Stimulated activated CD8-positive, alpha-beta memory T cell treated with anti-CD3 and anti-CD28 coated beads, Interleukin-15, amount 100 ng/mL, for 48 hours (primary cell): ENCODE measurements around the gene SLC16A12.
"Not testable (repeated sequence)": the region's sequence is repeated elsewhere in the genome, so short reads cannot be mapped to it uniquely, and the experiment has no call there.

Experiments
- DNase-seq, 2 donors: peaks; one replicate each; pipeline ENCODE4 v3.0.0-alpha.2; 2020; ENCODE audit warnings: low read depth in 2 of 2

The SLC16A12 gene

DNA sequence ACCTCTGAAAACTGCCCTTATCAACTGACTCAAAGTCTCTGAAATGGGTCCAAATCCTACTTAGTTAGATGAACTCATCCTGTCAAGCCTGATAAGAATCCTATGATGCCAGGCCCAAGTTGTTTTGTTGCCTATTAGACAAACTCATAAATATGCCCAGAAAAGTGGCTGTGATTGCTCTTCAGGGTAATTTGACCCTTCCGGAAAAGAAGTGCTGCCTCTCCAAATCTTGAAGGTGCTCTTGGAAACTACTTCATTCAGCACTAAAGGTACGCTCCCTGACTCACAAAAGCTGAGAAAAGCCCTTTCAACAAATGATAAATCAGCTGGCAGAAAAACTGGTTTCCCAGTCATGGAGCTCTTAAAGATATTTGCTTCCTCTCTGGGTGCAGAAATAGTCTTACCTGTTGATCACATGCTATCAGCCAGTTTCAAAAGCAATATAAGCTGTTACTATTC, 114.3 kb downstream of the SLC16A12 start:
- no peak for DNase-seq

DNA sequence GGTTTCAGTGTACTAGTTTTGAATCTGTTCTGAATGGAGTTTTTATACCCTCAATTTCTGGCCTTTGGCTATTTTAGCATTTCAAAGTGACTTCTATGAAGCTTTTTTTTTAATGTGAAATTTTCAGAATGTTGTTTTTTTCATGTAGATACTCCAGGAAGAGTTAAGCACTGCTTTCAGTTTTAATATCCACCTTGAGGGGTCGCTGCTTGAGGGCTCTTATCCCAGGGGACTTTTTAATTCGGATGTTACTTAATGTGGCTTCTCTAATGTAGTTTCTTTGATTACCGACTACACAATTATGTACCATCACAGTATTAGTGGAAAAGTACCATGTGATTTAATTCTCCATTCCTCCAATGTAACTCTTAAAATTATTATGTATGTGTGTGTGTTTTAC, 115.8 kb downstream of the SLC16A12 start:
- DNase-seq = no peak

DNA sequence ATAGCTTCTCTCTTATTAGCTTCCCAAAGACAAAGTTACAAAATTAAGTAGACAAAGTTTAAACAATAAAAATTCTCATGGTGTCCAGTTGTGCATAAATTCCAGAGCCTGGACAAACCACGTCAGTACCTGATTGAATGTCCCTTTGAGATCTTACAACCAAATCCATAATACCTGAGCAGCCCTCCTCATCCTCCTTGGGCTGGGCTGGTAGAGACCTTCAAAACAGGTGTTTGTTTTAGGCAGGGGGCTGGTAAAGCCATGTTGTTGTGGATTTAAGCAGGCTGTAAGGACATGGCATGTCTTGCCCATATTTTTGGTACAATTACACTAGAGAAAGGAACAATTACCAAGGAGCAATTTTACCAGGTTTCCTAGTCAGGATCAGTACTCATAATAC, 118.9 kb downstream of the SLC16A12 start:
- no peak for DNase-seq

DNA sequence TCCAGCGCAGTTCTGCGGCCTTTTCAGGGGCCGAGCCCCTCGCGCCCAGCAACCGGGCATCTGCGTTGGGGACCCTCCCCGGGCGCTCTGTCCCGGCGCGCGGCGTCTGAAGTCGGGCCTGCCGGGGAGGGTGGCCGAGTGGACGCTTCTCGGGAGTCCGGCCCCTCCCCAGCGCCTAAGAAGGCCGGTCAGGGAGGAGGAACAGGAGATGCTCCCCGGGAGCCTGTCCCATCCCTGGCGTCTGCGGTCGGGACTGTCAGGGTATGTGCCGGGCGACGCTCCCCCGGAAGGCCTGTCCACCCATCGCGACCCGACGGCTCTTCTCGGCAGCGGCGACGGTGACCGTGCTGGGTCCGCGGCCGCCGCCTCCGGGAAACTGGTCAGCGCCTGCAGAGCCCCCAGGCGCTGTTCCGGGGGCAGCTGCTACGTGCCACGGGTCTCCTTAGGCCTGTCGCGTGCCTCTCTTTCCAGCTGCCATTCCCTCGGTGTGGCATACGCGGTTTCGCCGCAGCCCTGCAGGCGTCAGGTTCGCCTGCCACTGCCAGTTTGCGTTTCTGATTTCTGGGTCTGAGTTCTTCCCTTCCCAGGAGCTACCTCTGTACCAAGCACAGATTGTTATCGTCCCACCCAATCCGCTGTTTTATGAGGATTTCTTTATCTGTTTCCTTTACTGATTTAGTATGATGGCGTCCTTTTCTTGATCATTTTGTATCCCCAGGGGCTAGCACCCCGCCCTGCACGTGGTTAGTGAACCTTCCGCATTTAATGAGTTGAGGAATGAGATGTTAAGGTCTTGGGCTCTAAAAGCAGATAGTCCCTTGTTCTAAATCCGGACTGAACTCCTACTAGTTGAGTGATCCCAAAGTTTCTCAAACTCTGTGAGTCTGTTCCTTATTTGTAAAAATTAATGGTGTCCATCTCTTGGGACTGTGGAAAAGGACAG, 120.2 kb downstream of the SLC16A12 start:
- peak in 1 of 2 donors; percentile 6 for DNase-seq

DNA sequence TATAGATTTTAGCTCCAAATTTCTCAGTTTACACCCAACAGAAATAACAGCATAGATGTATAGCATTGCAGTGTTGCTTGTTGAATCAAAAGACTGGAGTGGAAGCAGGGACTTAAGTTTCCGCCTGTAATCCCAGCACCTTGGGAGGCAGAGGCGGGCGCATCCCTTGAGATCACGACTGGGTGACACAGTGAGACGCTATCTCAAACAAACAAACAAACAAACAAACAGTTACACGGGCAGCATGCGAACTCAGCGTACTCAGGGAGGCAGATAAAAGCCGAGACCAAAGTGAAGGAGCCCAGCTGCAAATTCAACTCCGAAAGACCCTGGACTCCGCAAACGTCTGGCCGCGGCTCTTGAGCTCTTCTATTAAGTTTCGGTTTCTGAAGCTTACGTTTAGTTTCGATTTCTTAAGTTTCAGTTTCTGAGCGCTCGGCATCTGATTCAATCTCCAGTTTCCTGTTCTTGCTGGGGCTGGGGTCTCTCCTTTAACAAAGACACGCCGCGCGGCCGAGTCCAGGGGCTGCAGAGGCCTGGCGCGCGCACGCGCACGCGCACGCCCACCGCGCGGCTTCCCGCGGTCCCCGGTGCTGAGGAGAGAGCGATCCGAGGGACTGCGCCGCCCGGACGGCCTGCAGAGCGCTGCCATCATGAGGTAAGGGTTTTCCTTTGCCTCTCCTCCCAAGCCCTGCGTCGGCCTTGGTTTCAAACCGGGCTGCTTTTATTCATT, 121.1 kb downstream of the SLC16A12 start, which contains the start of gene IFIT5:
IFIT5 (plus strand) TSS at position 423 of the 733 bp plus-strand sequence; CDS start at position 654, 231 bp downstream.
- DNase-seq = peak; percentile 37 to 51

DNA sequence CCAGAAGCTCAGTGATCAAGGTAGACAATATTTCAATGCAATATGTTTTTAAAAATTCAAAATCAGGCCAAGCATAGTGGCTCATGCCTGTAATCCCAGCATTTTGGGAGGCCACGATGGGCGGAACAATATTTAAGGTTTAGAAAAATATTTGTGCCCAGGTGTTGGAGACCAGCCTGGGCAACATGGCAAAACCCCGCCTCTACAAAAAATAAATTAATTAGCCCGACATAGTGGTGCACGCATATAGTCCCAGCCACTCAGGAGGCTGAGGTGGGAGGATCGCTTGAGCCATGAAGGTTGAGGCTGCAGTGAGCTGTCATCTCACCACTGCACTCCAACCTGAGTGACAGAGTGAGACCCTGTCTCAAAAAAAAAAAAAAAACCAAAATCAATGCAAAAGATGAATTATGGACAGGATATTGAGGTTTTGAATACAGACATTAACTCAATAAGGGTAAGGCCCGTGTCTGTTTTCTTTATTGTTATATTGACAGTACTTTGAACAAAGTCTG, 121.9 kb downstream of the SLC16A12 start:
- no peak for DNase-seq

DNA sequence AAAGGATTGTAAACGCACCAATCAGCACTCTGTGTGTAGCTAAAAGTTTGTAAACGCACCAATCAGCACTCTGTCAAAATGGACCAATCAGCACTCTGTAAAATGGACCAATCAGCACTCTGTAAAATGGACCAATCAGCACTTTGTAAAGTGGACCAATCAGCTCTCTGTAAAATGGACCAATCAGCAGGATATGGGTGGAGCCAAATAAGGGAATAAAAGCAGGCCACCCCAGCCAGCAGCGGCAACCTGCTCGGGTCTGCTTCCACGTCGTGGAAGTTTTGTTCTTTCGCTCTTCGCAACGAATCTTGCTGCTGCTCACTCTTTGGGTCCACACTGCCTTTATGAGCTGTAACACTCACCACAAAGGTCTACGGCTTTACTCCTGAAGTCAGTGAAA, 123.1 kb downstream of the SLC16A12 start:
- not testable (repeated sequence) for DNase-seq

DNA sequence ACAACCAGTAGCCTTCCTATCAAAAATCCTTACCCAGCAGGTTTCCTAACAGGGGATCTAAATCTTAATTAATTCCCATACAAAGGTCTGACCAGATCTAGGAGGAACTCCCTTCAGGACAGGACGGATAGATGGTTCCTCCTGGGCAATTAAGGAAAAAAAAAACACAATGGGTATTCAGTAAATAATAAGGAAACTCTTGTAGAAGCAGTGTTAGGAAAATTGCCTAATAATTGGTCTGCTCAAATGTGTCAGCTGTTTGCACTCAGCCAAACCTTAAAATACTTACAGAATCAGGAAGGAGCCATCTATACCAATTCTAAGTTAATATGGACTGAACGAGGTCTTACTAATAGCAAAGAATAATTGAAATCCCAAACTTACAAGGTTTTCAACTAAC, 124.3 kb downstream of the SLC16A12 start:
- not testable (repeated sequence) for DNase-seq

DNA sequence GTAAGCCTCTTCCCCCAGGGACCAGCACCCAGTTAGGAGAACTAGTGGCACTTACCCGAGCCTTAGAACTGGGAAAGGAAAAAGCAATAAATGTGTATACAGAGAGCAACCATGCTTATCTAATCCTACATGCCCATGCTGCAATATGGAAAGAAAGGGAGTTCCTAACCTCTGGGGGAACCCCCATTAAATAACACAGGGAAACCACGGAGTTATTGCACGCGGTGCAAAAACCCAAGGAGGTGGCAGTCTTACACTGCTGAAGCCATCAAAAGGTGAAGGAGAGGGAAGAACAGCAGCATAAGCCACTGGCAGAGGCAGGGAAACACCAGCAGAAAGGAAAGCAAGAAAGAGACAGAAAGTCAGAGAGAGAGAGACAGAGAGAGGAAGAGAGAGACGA, 124.8 kb downstream of the SLC16A12 start:
- DNase-seq = not testable (repeated sequence)

DNA sequence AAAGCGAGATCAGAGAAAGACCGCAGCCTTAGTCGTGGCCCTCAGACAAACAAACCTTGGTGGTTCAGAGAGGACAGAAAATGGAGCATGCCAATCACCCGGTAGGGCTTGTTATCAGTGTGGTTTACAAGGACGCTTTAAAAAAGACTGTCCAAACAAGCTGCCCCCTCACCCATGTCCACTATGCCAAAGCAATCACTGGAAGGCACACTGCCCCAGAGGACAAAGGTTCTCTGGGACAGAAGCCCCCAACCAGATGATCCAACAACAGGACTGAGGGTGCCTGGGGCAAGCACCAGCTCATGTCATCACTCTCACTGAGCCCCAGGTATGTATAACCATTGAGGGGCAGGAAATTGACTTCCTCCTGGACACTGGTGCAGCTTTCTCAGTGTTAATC, 126.1 kb downstream of the SLC16A12 start:
- DNase-seq = not testable (repeated sequence)

DNA sequence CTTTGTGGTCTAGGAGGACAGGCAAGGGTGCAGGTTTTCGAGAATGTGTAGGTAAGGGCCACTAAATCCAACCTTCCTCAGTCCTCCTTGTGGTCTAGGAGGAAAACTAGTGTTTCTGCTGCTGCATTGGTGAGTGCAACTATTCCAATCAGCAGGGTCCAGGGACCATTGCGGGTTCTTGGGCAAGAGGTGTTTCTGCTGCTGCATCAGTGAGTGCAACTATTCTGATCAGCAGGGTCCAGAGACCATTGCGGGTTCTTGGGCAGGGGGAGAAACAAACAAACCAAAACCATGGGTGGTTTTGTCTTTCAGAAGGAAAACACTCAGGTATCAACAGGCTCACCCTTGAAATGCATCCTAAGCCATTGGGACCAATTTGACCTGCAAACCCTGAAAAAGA, 127.6 kb downstream of the SLC16A12 start:
- DNase-seq = not testable (repeated sequence)

DNA sequence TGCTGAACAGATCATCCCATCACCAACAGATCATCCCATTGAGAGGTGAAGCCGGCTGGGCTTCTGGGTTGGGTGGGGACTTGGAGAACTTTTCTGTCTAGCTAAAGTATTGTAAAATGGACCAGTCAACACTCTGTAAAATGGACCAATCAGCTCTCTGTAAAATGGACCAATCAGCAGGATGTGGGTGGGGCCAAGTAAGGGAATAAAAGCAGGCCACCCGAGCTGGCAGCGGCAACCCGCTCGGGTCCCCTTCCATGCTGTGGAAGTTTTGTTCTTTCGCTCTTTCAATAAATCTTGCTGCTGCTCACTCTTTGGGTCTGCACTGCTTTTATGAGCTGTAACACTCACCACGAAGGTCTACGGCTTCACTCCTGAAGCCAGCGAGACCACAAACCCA, 129.2 kb downstream of the SLC16A12 start:
- DNase-seq = not testable (repeated sequence)

DNA sequence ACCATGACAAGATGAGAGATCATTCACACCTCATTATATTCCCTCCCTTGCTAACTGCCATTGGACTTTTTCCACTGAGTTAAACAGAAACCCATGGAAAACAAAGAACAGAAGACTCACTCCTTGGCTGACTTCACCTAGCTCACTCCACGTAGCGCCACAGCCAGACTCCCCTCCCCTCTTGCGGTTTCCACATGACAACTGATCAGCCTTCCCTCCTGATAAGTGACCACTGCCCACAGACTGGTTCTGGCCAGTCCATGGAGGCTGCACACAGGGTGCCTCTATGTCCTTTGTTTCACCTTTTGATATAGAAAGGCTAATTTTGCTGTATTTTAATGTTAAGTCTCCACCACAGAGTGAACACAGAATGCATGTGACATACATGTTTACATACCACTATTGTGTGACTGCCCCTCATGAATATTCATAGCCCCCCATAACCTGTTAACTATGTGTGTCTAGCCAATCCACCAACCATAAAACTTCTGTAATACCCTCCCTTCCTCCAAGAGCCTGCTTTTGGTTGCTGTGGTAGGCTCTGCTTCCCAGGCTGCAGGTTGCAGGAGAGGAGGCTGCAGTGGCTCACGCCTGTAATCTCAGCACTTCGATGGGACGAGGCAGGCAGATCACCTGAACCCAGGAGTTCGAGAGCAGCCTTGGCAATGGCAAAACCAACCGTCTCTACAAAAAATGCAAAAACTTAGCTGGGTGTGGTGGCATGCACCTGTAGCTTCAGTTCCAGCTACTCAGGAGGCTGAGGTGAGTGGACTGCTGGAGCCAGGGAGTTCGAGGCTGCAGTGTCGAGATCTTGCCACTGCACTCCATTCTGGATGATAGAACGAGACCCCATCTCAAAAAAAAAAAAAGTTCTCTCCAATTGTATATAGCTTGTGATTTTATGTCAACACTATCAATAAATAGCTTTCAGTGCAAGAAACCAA, 131.0 kb downstream of the SLC16A12 start:
- no peak for DNase-seq

DNA sequence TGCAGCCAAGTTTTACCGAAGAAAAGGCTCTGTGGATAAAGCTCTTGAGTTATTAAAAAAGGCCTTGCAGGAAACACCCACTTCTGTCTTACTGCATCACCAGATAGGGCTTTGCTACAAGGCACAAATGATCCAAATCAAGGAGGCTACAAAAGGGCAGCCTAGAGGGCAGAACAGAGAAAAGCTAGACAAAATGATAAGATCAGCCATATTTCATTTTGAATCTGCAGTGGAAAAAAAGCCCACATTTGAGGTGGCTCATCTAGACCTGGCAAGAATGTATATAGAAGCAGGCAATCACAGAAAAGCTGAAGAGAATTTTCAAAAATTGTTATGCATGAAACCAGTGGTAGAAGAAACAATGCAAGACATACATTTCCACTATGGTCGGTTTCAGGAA, 132.4 kb downstream of the SLC16A12 start:
- DNase-seq = no peak

DNA sequence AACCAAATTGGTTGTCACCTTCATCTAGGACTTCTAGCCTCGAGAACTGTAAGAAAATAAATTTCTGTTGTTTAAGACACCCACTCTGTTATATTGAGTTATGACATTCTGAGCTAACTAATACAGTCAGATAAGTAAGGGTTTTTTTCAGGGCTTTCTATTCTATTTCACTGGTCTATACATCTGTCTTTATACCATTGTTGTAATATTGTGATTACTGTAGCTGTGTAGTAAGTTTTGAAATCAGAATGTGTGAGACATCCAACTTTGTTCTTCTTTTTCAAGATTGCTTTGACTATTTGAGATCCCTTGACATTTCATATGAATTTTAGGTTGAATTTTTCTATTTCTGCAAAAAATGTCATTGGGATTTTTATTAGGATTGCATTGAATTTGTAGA, 135.4 kb downstream of the SLC16A12 start:
- no peak for DNase-seq

DNA sequence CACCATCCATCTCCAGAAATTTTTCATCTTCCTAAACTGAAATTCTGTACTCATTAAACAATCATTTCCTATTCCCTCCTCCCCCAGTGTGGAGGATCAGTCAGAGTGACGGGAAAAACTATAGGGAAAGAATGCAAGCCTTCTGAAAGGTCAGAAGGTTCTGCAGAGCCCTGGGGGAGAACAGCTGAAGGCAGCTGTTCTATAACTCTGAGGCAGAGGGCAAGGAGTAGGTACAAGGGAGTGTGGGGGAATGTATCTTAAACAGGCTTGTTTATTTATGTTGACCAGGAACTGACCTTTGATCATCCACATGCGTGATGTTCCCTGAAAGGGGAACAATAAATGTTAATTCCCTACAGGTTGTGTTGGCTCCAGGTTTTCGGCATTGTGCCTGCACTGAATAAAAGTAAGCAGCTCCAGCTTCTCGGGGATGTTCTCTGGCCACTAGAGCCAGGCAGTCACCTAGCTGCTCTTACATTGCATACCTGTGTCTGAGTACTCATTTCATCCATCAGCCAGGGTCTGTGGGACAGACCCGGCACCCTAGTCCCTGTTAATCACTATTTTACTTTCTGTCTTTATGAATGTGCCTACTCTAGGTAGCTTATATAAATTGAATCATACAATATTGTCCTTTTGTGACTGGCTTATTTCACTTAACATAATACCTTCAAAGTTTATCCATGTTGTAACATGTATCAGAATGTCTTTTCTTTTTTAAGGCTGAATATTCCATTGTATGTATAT, 137.2 kb downstream of the SLC16A12 start:
- DNase-seq = no peak

DNA sequence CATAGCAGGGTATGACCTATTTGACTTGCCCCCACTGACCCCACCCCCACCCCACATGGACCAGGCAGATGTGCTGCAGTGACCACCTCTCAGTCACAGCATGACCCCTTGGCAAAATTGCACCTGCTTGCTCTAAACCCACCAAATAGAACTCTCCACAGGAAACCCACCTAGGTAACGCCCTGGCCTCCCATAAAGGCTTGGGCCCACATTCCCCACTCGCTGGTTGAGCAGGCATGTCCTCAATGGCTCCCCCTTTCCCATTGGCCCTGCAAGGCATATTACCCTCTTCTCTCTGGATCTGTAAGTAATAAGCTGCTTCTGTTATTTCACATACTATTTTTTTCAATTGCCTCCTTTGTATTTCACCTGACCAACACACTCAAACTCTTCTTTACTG, 140.3 kb downstream of the SLC16A12 start:
- DNase-seq = no peak

DNA sequence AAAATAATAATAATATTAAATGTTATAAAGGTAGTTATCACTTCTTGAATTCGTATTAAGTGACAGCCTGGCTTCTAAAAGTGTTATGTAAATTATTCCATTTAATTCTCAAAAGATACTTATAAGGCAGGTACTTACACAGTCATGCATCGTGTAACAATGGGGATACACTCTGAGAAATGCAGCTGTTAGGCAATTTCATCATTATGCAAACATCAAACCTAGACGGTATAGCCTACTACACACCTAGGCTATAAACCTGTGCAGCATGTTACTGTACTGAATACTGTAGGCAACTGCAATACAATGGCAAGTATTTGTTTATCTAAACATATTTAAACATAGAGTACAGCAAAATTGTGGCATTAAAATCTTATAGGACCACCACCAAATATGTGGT, 141.5 kb downstream of the SLC16A12 start:
- DNase-seq = no peak

DNA sequence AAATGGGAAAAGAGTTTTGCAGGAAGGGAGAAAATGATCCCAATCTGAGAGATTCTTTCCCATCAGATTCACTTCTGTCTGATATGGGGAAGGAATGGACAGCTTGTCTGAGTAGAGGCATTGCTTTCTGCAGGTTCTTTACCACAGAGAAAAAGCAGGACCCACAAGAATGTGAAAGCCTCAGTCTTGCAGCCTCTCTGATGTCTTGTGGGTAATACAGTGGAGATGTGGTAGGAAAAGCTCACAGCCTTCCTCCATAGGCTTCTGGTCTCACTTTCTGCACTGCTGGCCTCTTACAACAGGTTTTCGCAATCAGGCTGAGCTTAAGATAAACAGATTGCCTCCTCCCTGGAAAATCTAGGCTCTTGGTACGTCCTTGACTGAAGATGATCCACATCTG, 142.4 kb downstream of the SLC16A12 start:
- no peak for DNase-seq

DNA sequence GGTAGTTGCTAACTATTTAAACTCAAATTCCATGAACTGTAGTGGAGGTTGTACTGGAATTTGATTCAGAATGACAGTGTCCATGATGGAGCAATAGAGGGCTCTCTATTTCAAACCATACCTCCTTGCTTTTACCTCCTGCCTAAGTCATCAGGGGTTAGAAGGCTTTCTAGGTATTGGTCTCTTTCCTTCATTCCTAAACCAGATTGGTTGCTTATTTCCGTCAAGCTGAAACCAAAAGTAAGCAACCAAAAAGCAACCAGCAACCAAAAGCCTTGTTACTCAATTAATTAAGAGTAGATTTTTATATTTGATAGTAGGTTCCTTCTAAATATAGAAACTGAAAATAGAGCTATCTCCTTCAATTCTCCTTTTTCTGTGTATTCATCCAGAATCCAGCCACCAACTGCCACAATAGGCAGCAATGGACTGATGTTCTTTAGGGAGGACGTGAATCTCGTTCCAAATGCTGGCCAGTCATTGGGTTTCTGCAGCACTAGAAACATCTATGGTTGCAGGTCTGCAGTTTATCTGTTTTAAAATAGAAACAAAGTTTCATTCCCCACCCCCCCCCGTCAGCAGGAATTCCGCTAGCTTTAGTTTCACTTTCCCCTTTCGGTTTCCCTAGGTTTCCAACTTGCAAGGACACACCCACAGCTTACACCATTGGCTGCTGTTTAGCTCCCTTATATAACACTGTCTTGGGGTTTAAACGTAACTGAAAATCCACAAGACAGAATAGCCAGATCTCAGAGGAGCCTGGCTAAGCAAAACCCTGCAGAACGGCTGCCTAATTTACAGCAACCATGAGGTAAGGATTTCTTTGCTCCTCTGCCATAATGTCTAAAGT, 143.3 kb downstream of the SLC16A12 start, which contains the start of gene IFIT1:
IFIT1 (plus strand) TSS at position 717 of the 850 bp plus-strand sequence; CDS start at position 807, 90 bp downstream.
- DNase-seq = no peak
